ENCODE data around the gene AGAP1. TPM values are rescaled to one million over a fixed set of nuclear protein-coding genes. Genes with fewer than 3 reads are reported as not detected.

The AGAP1 gene
- total RNA-seq, 2 experiments from 2014 or later, result not detected

DNA sequence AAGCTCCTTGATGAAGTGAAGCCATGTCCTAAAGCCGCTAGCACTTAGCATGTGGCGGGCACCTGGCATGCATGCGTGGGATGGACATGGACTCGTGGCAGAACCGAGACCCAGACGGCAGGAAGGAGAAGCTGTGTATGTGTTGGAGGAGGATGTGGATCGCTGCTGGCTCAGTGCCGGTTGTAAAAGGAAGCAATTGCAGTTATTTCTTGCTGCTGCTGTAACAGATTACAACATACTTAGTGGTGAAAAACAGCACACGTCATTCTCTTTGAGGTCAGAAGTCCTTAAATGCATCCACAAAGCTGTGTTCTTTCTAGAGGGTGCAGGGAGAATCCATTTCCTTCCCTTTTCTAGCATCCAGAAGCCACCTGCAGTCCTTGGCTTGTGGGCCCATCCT lies 74.6 kb downstream of the AGAP1 start:
- ChIA-PET CTCF (ENCODE audit: unreplicated experiment) (no interaction called here), POLR2A (interaction anchor here (0.6 kb wide), 1 partner anchor 1389 kb away, joined by 4 read pairs; no protein-coding TSS in a partner anchor)
- no peak for DNase-seq (ENCODE audit: low spot score)
- Histone ChIP-seq H3K4me2 (ENCODE audit: low read length) (no peak overlapping the region), H4K20me1 (ENCODE audit: insufficient read depth, low read length) (no peaks in the 10 kb centered on the region), H3K79me2 (ENCODE audit: insufficient read depth, low read depth, low read length) (no peaks in the 10 kb centered on the region), H3K4me3 (ENCODE audit: low read depth, low read length, poor library complexity, severe bottlenecking) (no peak overlapping the region), H2AFZ (ENCODE audit: low read length) (no peak overlapping the region), H3K9me2 (ENCODE audit: insufficient read depth, low read length) (no peaks in the 10 kb centered on the region), H3K27ac (ENCODE audit: low read depth, low read length, poor library complexity, severe bottlenecking) (no peak overlapping the region), H3K4me1 (ENCODE audit: insufficient read depth, low read length, poor library complexity, severe bottlenecking) (no peaks in the 10 kb centered on the region), H3K9me3 (ENCODE audit: low read length) (no peaks in the 10 kb centered on the region), H3K36me3 (ENCODE audit: insufficient read depth, low read length) (no peaks in the 10 kb centered on the region)
- no TSS peak for BruUV-seq (replicated peaks)
- no peak for TF ChIP-seq EZH2phosphoT487 (IDR thresholded peaks at IDR 0.05; ENCODE audit: borderline replicate concordance, low read depth, low read length)
- no peak for TF ChIP-seq CTCF (conservative IDR thresholded peaks at IDR 0.05; ENCODE audit: low read length)
- intact Hi-C loops (cut with micrococcal nuclease; ENCODE audit: unreplicated experiment), result no loop called here

- intact Hi-C loops (cut with micrococcal nuclease; ENCODE audit: unreplicated experiment), result no loop called here
- Histone ChIP-seq H3K4me1 (ENCODE audit: insufficient read depth, low read length, poor library complexity, severe bottlenecking) (no peaks in the 10 kb centered on the region), H3K9me3 (ENCODE audit: low read length) (no peaks in the 10 kb centered on the region), H3K4me3 (ENCODE audit: low read depth, low read length, poor library complexity, severe bottlenecking) (no peak overlapping the region), H2AFZ (ENCODE audit: low read length) (no peak overlapping the region), H4K20me1 (ENCODE audit: insufficient read depth, low read length) (no peaks in the 10 kb centered on the region), H3K79me2 (ENCODE audit: insufficient read depth, low read depth, low read length) (no peaks in the 10 kb centered on the region), H3K36me3 (ENCODE audit: insufficient read depth, low read length) (no peaks in the 10 kb centered on the region), H3K4me2 (ENCODE audit: low read length) (no peak overlapping the region), H3K9me2 (ENCODE audit: insufficient read depth, low read length) (no peaks in the 10 kb centered on the region), H3K27ac (ENCODE audit: low read depth, low read length, poor library complexity, severe bottlenecking) (no peak overlapping the region)
- BruUV-seq (replicated peaks), result no TSS peak
- ChIA-PET POLR2A (no interaction called here), CTCF (ENCODE audit: unreplicated experiment) (no interaction called here)
- no peak for TF ChIP-seq EZH2phosphoT487 (IDR thresholded peaks at IDR 0.05; ENCODE audit: borderline replicate concordance, low read depth, low read length)
- no peak for TF ChIP-seq CTCF (conservative IDR thresholded peaks at IDR 0.05; ENCODE audit: low read length)
- DNase-seq (ENCODE audit: low spot score), result no peak
Observed at GRCh38 chr2:235569837-235570236, 76.0 kb downstream of the AGAP1 start.

DNA sequence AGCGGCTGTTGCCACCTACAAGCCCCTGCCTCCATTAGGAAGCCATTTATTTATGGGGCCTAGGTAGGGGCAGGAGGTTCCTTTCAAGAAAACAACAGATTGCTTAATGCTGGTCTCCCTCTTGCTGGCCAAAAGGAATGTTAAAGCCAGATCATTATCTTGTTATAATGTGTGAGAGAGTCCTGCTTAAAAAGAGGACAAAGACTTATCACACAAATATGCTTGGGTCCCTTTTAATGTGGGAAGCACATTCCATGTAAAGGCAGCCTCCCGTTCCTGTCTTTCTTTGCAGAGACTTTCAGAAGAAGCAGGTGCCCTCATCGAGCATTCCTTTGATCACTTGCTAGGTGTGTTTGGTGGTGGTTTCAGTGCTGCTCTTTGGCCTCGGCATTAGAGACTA lies 76.4 kb downstream of the AGAP1 start:
- no peaks in the 10 kb centered on the region for H3K79me2 ChIP-seq (ENCODE audit: insufficient read depth, low read depth, low read length)
- TF ChIP-seq EZH2phosphoT487 (IDR thresholded peaks at IDR 0.05; ENCODE audit: borderline replicate concordance, low read depth, low read length) (no peak), CTCF (conservative IDR thresholded peaks at IDR 0.05; ENCODE audit: low read length) (no peak)
- no peaks in the 10 kb centered on the region for H4K20me1 ChIP-seq (ENCODE audit: insufficient read depth, low read length)
- no peaks in the 10 kb centered on the region for H3K4me1 ChIP-seq (ENCODE audit: insufficient read depth, low read length, poor library complexity, severe bottlenecking)
- no peak for DNase-seq (ENCODE audit: low spot score)
- ChIA-PET POLR2A (no interaction called here), CTCF (ENCODE audit: unreplicated experiment) (no interaction called here)
- no peaks in the 10 kb centered on the region for H3K9me3 ChIP-seq (ENCODE audit: low read length)
- no peak overlapping the region for H3K27ac ChIP-seq (ENCODE audit: low read depth, low read length, poor library complexity, severe bottlenecking)
- BruUV-seq (replicated peaks), result no TSS peak
- H3K4me3 ChIP-seq (ENCODE audit: low read depth, low read length, poor library complexity, severe bottlenecking), result no peak overlapping the region
- H3K9me2 ChIP-seq (ENCODE audit: insufficient read depth, low read length), result no peaks in the 10 kb centered on the region
- intact Hi-C loops (cut with micrococcal nuclease; ENCODE audit: unreplicated experiment), result no loop called here
- no peak overlapping the region for H3K4me2 ChIP-seq (ENCODE audit: low read length)
- H3K36me3 ChIP-seq (ENCODE audit: insufficient read depth, low read length), result no peaks in the 10 kb centered on the region
- no peak overlapping the region for H2AFZ ChIP-seq (ENCODE audit: low read length)

Data from OCI-LY7 (cell line).